GM23248 (cell line): ENCODE measurements around the gene GCGR.

ENCODE experiments used
- EZH2 ChIP-seq: fragments of 200-600 bp; sonication (generic); IDR thresholded peaks from 2 replicates; pipeline ENCODE4 v1.6.1; 2018; ENCODE audit warnings: antibody characterized with exemption, mild to moderate bottlenecking; ENCODE audit not compliant: insufficient read depth, poor library complexity, severe bottlenecking
- EZH2phosphoT487 ChIP-seq: fragments of 200-600 bp; sonication (generic); IDR thresholded peaks from 2 replicates; pipeline ENCODE4 v1.6.1; 2018; ENCODE audit warnings: antibody characterized with exemption, moderate library complexity, mild to moderate bottlenecking, low read depth; ENCODE audit not compliant: insufficient read depth

- TF ChIP-seq EZH2phosphoT487 (no peak), EZH2 (no peak)
Measured at GRCh38 chr17:81860756-81861568, 57.0 kb downstream of the GCGR start.
